Hepatocyte (in vitro differentiated cells): ENCODE measurements around the gene PRKAG2. TPM values are rescaled to one million over a fixed set of nuclear protein-coding genes. Genes with fewer than 3 reads are reported as not detected.

Source experiments
- DNase-seq: peaks from one replicate; pipeline ENCODE4 v3.0.0-alpha.2; 2016; ENCODE audit warnings: low spot score
- H2AFZ ChIP-seq: fragments of 200-600 bp; sonication (generic); 2 replicates; pipeline ENCODE4 v1.6.0; 2016; ENCODE audit warnings: antibody characterized with exemption, mild to moderate bottlenecking
- H3K27ac ChIP-seq: fragments of 200-600 bp; sonication (generic); 2 replicates; pipeline ENCODE4 v1.5.1; 2016; ENCODE audit warnings: mild to moderate bottlenecking
- H3K27me3 ChIP-seq: fragments of 200-600 bp; sonication (generic); 2 replicates; pipeline ENCODE4 v1.6.1; 2016
- H3K36me3 ChIP-seq: fragments of 200-600 bp; sonication (generic); replicated peaks from 2 replicates; pipeline ENCODE4 v1.5.1; 2016; ENCODE audit warnings: low read depth; ENCODE audit not compliant: insufficient read depth
- H3K4me1 ChIP-seq: fragments of 200-600 bp; sonication (generic); 2 replicates; pipeline ENCODE4 v1.5.1; 2016; ENCODE audit warnings: mild to moderate bottlenecking, moderate library complexity; ENCODE audit not compliant: insufficient read depth
- H3K4me2 ChIP-seq: fragments of 200-600 bp; sonication (generic); 2 replicates; pipeline ENCODE4 v1.6.0; 2016
- H3K4me3 ChIP-seq: fragments of 200-600 bp; sonication (generic); 2 replicates; pipeline ENCODE4 v1.5.1; 2016; ENCODE audit warnings: mild to moderate bottlenecking
- H3K79me2 ChIP-seq: fragments of 200-600 bp; sonication (generic); 2 replicates; pipeline ENCODE4 v1.6.0; 2017; ENCODE audit warnings: mild to moderate bottlenecking
- H3K9me2 ChIP-seq: fragments of 200-600 bp; sonication (generic); replicated peaks from 2 replicates; pipeline ENCODE4 v1.6.0; 2017; ENCODE audit warnings: mild to moderate bottlenecking; ENCODE audit not compliant: insufficient read depth
- H3K9me3 ChIP-seq: fragments of 200-600 bp; sonication (generic); 2 replicates; pipeline ENCODE4 v1.5.1; 2016; ENCODE audit warnings: low read depth, mild to moderate bottlenecking
- H4K20me1 ChIP-seq: fragments of 200-600 bp; sonication (generic); 2 replicates; pipeline ENCODE4 v1.6.0; 2016; ENCODE audit warnings: mild to moderate bottlenecking; ENCODE audit not compliant: insufficient read depth, poor library complexity, severe bottlenecking
- EZH2 ChIP-seq: fragments of 200-600 bp; sonication (generic); IDR thresholded peaks from 2 replicates; pipeline ENCODE4 v1.6.1; 2016; ENCODE audit warnings: antibody characterized with exemption, mild to moderate bottlenecking, borderline replicate concordance
- EZH2phosphoT487 ChIP-seq: fragments of 200-600 bp; sonication (generic); IDR thresholded peaks from one replicate; pipeline ENCODE4 v1.6.1; 2018; ENCODE audit warnings: antibody characterized with exemption, mild to moderate bottlenecking, low read depth, moderate library complexity; ENCODE audit not compliant: unreplicated experiment, severe bottlenecking
- WGBS: methylation state at CpG from one replicate; pipeline ENCODE4 v1.1.6; 2016; ENCODE audit warnings: low lambda C conversion rate; ENCODE audit errors: missing lambda C conversion rate; 5-methylcytosine and 5-hydroxymethylcytosine counted together
- polyA plus RNA-seq: library from polyadenylated mRNA; unstranded; fragments of >200 nt; fragmentation: Nextera tagmentation; extraction: Ambion mirVana; gene quantifications from 2 replicates; pipeline ENCODE4 v1.2.1, GENCODE V29; 2016
- small RNA-seq: library from RNA; depleted of rRNA; stranded (forward); fragments of <200 nt; gene quantifications from one replicate; pipeline ENCODE3, GENCODE V24; 2014
- total RNA-seq: library from RNA; depleted of rRNA; stranded (reverse); fragments of >200 nt; gene quantifications from 2 replicates; pipeline ENCODE4 v1.2.3, GENCODE V29; 2014
- TF ChIP-seq, protein P1 (sequence below): fragments of 200-600 bp; sonication (generic); IDR thresholded peaks from 2 replicates; pipeline ENCODE4 v1.5.1; 2016; ENCODE audit warnings: antibody characterized with exemption, mild to moderate bottlenecking; ENCODE audit not compliant: poor library complexity

The PRKAG2 gene
- total and polyA plus RNA-seq, 2 experiments from 2014 or later: 17.8 to 23.4 TPM

DNA sequence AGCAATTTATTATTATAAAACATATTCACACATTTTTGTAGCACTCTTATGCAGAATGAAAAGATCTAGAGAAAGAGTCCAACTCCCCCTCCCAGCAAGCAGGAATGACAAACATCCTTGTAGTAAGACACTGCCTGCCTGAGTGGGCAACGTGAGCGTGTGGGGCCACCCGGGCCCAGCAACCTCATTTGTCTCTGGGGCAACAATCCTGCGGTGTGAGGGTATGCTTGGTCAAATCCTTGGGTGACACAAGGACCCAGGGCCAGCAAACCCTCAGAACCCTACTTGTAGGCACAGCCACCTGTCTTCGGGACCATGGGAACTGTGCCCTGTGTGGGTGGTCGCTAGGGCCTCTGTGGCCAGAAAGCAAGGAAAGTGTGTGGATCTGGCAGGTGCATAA, 367.9 kb downstream of the PRKAG2 start:
- H3K79me2 ChIP-seq: peaks cover 100% of the 10 kb centered on the region
- H3K4me1 ChIP-seq: no peaks in the 10 kb centered on the region
- no peak for TF ChIP-seq EZH2
- TF ChIP-seq, protein P1, sequence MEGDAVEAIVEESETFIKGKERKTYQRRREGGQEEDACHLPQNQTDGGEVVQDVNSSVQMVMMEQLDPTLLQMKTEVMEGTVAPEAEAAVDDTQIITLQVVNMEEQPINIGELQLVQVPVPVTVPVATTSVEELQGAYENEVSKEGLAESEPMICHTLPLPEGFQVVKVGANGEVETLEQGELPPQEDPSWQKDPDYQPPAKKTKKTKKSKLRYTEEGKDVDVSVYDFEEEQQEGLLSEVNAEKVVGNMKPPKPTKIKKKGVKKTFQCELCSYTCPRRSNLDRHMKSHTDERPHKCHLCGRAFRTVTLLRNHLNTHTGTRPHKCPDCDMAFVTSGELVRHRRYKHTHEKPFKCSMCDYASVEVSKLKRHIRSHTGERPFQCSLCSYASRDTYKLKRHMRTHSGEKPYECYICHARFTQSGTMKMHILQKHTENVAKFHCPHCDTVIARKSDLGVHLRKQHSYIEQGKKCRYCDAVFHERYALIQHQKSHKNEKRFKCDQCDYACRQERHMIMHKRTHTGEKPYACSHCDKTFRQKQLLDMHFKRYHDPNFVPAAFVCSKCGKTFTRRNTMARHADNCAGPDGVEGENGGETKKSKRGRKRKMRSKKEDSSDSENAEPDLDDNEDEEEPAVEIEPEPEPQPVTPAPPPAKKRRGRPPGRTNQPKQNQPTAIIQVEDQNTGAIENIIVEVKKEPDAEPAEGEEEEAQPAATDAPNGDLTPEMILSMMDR: no peak
- no peak for TF ChIP-seq EZH2phosphoT487
- no peak overlapping the region for H3K4me3 ChIP-seq
- H2AFZ ChIP-seq: no peak overlapping the region
- DNase-seq: no peak
- H3K4me2 ChIP-seq: no peak overlapping the region
- H3K9me3 ChIP-seq: no peaks in the 10 kb centered on the region
- H3K27me3 ChIP-seq: no peaks in the 10 kb centered on the region
- H4K20me1 ChIP-seq: peaks cover 99% of the 10 kb centered on the region
- H3K27ac ChIP-seq: no peak overlapping the region
- no peaks in the 10 kb centered on the region for H3K36me3 ChIP-seq
- H3K9me2 ChIP-seq: no peaks in the 10 kb centered on the region
- WGBS: 86% methylated on average over 6 of the region's 6 CpGs

DNA sequence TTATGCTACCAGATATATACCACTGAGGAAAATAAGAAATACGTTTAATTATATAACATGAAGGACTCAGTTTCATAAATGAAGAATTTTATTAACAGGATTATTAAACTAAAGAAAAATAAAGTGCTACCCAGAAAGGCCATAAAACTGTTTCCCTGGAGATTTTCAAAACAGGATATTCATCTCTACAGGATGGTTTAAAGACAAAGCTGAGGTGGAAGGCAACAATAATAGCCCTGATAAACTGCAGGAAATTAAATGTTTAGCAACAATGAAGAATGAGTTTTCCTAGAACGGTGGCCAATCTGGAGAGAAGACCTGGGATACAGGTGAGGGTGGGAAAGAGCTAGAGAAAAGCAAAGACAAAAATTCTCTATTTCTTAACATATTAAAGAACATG, 369.1 kb downstream of the PRKAG2 start:
- Histone ChIP-seq H3K9me2 (no peaks in the 10 kb centered on the region), H3K4me2 (no peak overlapping the region), H3K27me3 (no peaks in the 10 kb centered on the region), H3K27ac (no peak overlapping the region), H3K4me3 (no peak overlapping the region), H3K9me3 (no peaks in the 10 kb centered on the region), H2AFZ (no peak overlapping the region), H3K4me1 (no peaks in the 10 kb centered on the region), H3K36me3 (no peaks in the 10 kb centered on the region), H4K20me1 (peaks cover 95% of the 10 kb centered on the region), H3K79me2 (peaks cover 100% of the 10 kb centered on the region)
- DNase-seq: no peak
- WGBS: 75% methylated on average over 2 of the region's 2 CpGs
- no peak for TF ChIP-seq EZH2phosphoT487
- no peak for TF ChIP-seq EZH2
- TF ChIP-seq, protein P1: no peak

DNA sequence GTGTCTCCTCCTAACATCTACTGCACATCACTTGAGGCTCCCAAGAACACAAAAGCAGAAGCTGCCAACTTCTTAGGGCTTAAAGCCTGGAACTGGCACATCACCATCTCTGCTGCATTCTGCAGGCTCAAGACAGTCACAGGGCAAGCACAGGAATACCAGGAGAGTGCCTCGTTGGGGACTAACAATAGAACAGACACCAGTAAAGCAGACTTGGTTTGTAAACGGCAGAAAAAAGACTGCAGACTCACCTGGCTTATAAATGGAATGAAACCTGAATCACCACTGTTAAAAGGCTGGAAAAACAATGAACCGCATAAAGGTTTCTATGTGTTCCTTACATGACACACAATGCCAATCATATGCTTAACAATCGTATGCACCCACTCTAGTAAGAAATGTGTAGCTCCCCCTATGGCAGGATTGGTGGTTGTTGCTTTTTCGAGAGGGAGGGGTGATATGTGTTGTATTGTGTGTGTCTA, 370.0 kb downstream of the PRKAG2 start:
- H3K9me2 ChIP-seq: no peaks in the 10 kb centered on the region
- no peaks in the 10 kb centered on the region for H3K36me3 ChIP-seq
- H4K20me1 ChIP-seq: peaks cover 92% of the 10 kb centered on the region
- H3K9me3 ChIP-seq: no peaks in the 10 kb centered on the region
- H3K4me1 ChIP-seq: no peaks in the 10 kb centered on the region
- no peak for DNase-seq
- peaks cover 100% of the 10 kb centered on the region for H3K79me2 ChIP-seq
- H3K27ac ChIP-seq: no peak overlapping the region
- no peak overlapping the region for H3K4me3 ChIP-seq
- no peak overlapping the region for H2AFZ ChIP-seq
- no peak overlapping the region for H3K4me2 ChIP-seq
- WGBS: 65% methylated on average over 5 of the region's 5 CpGs
- TF ChIP-seq EZH2phosphoT487 (no peak), EZH2 (no peak)
- TF ChIP-seq, protein P1: no peak
- H3K27me3 ChIP-seq: no peaks in the 10 kb centered on the region

Small RNA genes within 50 kb of the gene (small RNA-seq; reads per million reads assigned to genes)
- not detected for gene RF00019
- gene RNU6-604P: not detected

Other genes with a start within 250 kb of the PRKAG2 start
- not detected in 2 replicates for gene GALNTL5, start 79.3 kb upstream of the PRKAG2 start, total RNA-seq
- not detected in 2 replicates for gene GALNTL5, start 79.3 kb upstream of the PRKAG2 start, polyA plus RNA-seq
- 60.6 and 64.1 TPM in 2 replicates for gene GALNT11, start 148.6 kb upstream of the PRKAG2 start, total RNA-seq
- gene GALNT11, start 148.6 kb upstream of the PRKAG2 start, polyA plus RNA-seq: 40.4 and 43.7 TPM in 2 replicates